Loucy (cell line): Measurements from ENCODE around the gene USP5.
A peak's percentile ranks its signal among the peaks of the same experiment; 100 is the strongest.

Experiments
- H2AFZ ChIP-seq: fragments of 200-600 bp; sonication (generic); 2 replicates; pipeline ENCODE4 v1.6.0; 2016; ENCODE audit warnings: antibody characterized with exemption, mild to moderate bottlenecking, low read length, moderate library complexity
- H3F3A ChIP-seq: fragments of 200-600 bp; 2 replicates; pipeline ENCODE4 v1.6.0; 2016; ENCODE audit warnings: antibody characterized with exemption, low read depth, mild to moderate bottlenecking
- H3K27me3 ChIP-seq: fragments of 200-600 bp; sonication (generic); 2 replicates; pipeline ENCODE4 v1.6.1; 2014; ENCODE audit warnings: low read length, mild to moderate bottlenecking; ENCODE audit not compliant: insufficient read depth, poor library complexity, severe bottlenecking
- H3K36me3 ChIP-seq: fragments of 200-600 bp; sonication (generic); 2 replicates; pipeline ENCODE4 v1.6.1; 2016; ENCODE audit warnings: low read length; ENCODE audit not compliant: insufficient read depth
- H3K4me1 ChIP-seq: fragments of 200-600 bp; sonication (generic); 2 replicates; pipeline ENCODE4 v1.5.1; 2014; ENCODE audit warnings: low read length, mild to moderate bottlenecking; ENCODE audit not compliant: insufficient read depth, poor library complexity, severe bottlenecking
- H3K4me2 ChIP-seq: fragments of 200-600 bp; sonication (generic); 2 replicates; pipeline ENCODE4 v1.6.0; 2014; ENCODE audit warnings: antibody characterized with exemption, low read length, low read depth, mild to moderate bottlenecking; ENCODE audit not compliant: poor library complexity, severe bottlenecking
- H3K4me3 ChIP-seq: fragments of 200-600 bp; sonication (generic); 2 replicates; pipeline ENCODE4 v1.5.1; 2014; ENCODE audit warnings: low read length, mild to moderate bottlenecking, mixed read lengths; ENCODE audit not compliant: poor library complexity, severe bottlenecking
- H3K79me2 ChIP-seq: fragments of 200-600 bp; sonication (generic); 2 replicates; pipeline ENCODE4 v1.6.1; 2014; ENCODE audit warnings: low read length; ENCODE audit not compliant: insufficient read depth
- H3K9ac ChIP-seq: fragments of 200-600 bp; sonication (generic); 2 replicates; pipeline ENCODE4 v1.6.0; 2014; ENCODE audit warnings: mild to moderate bottlenecking, low read depth, low read length, moderate library complexity; ENCODE audit not compliant: poor library complexity, severe bottlenecking
- H3K9me2 ChIP-seq: fragments of 200-600 bp; sonication (generic); replicated peaks from 2 replicates; pipeline ENCODE4 v1.6.1; 2016; ENCODE audit warnings: low read depth, low read length, mixed read lengths
- H3K9me3 ChIP-seq: fragments of 200-600 bp; sonication (generic); 2 replicates; pipeline ENCODE4 v1.6.1; 2014; ENCODE audit warnings: mild to moderate bottlenecking, antibody characterized with exemption, low read length, low read depth; ENCODE audit not compliant: insufficient read depth
- H4K20me1 ChIP-seq: fragments of 200-600 bp; sonication (generic); 2 replicates; pipeline ENCODE4 v1.6.0; 2014; ENCODE audit warnings: antibody characterized with exemption, low read length, mild to moderate bottlenecking; ENCODE audit not compliant: insufficient read depth, poor library complexity, severe bottlenecking
- CTCF ChIP-seq: fragments of 200-600 bp; sonication (generic); conservative IDR thresholded peaks from 2 replicates; pipeline ENCODE4 v1.5.1; 2014; ENCODE audit warnings: mild to moderate bottlenecking, antibody characterized with exemption, low read length
- EZH2phosphoT487 ChIP-seq: fragments of 200-600 bp; IDR thresholded peaks from 2 replicates; pipeline ENCODE4 v1.6.1; 2018; ENCODE audit warnings: antibody characterized with exemption, mild to moderate bottlenecking, moderate library complexity, borderline replicate concordance

Gene USP5

GRCh38 chr12:6821591-6822425 lies 30.1 kb upstream of the USP5 start, which contains the start of gene GPR162:
GPR162 (plus strand) TSS chr12:6821821; CDS start chr12:6823899, 2,078 bp downstream.
- H3K9me2 ChIP-seq, result no peaks in the 10 kb centered on the region
- H2AFZ ChIP-seq, result peak within 1 kb of the TSS; percentile 62
- H3K4me2 ChIP-seq, result peak within 1 kb of the TSS; percentile 80
- H3K4me1 ChIP-seq, result peaks cover 28% of the 10 kb centered on the region
- peak within 1 kb of the TSS; percentile 65 for H3K4me3 ChIP-seq
- H3K36me3 ChIP-seq, result no peaks in the 10 kb centered on the region
- no peaks in the 10 kb centered on the region for H4K20me1 ChIP-seq
- H3K9ac ChIP-seq, result peak within 1 kb of the TSS; percentile 67
- H3K27me3 ChIP-seq, result no peaks in the 10 kb centered on the region
- H3F3A ChIP-seq, result no peaks in the 10 kb centered on the region
- H3K9me3 ChIP-seq, result no peaks in the 10 kb centered on the region
- no peaks in the 10 kb centered on the region for H3K79me2 ChIP-seq
- TF ChIP-seq EZH2phosphoT487, result no peak
- TF ChIP-seq CTCF, result no peak

DNA sequence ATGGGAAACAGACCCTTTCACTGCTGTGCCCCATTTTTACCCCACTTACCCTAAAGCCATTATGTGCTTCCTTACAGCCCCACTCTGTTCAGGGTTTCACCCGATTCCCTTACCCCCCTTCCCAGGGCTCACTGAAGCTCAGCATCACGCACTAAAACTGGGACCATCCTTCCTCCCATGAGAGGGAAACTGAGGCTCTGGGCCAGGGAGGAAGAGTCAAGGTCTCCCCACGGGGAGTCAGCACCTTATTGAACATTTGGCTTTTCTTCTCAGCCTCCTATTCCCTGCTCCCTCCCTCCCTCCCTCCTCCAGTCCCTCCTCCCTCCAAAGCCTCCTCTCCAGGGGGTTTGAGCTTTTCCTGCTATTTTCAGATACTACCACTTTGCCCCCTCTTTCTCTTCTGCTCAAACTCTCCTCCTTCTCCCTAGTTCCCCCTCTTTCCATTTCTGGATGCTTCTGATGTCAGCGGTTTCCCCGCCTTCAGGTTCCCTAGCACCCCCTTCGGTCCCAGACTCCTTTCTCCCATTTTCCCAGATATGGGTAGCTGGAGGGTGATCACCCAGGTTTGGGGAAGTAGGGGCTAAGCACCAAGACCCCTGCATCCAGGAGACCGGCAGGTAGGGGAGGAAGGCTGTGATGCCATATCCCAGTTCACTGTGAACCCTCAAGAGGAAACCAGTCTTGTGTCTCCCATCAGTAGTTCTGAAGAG lies 29.4 kb upstream of the USP5 start:
- no peaks in the 10 kb centered on the region for H4K20me1 ChIP-seq
- H3F3A ChIP-seq, result no peaks in the 10 kb centered on the region
- H3K9ac ChIP-seq, result peak overlapping the region; percentile 67
- no peaks in the 10 kb centered on the region for H3K27me3 ChIP-seq
- peak overlapping the region; percentile 80 for H3K4me2 ChIP-seq
- no peaks in the 10 kb centered on the region for H3K9me3 ChIP-seq
- H3K9me2 ChIP-seq, result no peaks in the 10 kb centered on the region
- TF ChIP-seq EZH2phosphoT487, result no peak
- TF ChIP-seq CTCF, result no peak
- H3K79me2 ChIP-seq, result no peaks in the 10 kb centered on the region
- H3K4me1 ChIP-seq, result peaks cover 35% of the 10 kb centered on the region
- H3K4me3 ChIP-seq, result peak overlapping the region; percentile 65
- H2AFZ ChIP-seq, result no peak overlapping the region
- no peaks in the 10 kb centered on the region for H3K36me3 ChIP-seq

DNA sequence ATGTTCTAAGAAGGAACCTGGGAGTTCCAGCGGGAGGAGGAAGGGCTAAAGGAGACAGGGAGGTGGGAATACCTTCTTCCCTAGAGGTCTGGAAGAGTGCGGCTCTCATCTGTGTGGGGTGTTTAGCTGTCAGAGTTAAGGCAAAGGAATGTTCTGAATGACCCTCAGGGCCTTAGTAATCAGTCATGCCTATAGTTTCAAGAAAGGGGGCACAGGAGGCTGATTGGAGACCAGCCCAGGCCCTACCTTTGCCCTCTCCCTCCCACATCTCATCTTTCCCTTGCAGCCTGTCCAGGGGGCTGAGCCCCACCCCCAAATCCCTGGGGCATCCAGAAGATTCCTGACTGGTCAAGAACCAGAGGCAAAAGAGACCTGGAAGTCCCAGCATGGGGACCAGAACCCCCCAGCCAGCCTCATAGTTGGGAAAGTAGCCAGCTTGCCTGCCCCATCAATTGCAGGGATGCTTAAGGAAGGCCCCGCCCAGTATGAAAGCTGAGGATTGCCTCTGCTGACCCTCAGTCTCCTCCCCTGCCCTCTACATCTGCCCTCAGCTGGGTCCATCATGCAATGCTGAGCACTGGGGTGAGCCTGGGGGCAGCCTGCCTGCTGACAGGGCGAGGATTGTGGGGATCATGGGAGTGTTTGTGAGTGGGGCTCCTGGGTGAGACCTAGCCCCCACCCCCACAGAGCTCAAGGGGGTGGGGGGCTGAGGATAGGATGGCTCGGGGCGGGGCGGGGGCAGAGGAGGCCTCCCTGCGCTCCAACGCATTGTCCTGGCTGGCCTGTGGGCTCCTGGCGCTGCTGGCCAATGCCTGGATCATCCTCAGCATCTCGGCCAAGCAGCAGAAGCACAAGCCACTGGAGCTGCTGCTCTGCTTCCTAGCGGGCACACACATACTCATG lies 28.5 kb upstream of the USP5 start:
- no peaks in the 10 kb centered on the region for H4K20me1 ChIP-seq
- H3K4me2 ChIP-seq, result no peak overlapping the region

More for the DNA sequence above, 28.5 kb upstream of the USP5 start:
- no peaks in the 10 kb centered on the region for H3K27me3 ChIP-seq
- H3F3A ChIP-seq, result no peaks in the 10 kb centered on the region
- no peak overlapping the region for H2AFZ ChIP-seq
- no peaks in the 10 kb centered on the region for H3K9me3 ChIP-seq
- TF ChIP-seq EZH2phosphoT487, result no peak
- TF ChIP-seq CTCF, result no peak
- no peaks in the 10 kb centered on the region for H3K9me2 ChIP-seq
- no peak overlapping the region for H3K4me3 ChIP-seq
- peaks cover 5% of the 10 kb centered on the region; the same call in 1 of the 2 replicates for H3K79me2 ChIP-seq
- H3K4me1 ChIP-seq, result peaks cover 36% of the 10 kb centered on the region
- H3K36me3 ChIP-seq, result no peaks in the 10 kb centered on the region
- no peak overlapping the region for H3K9ac ChIP-seq
